Spleen (tissue), 7 donors: Measurements from ENCODE around the gene DEFB121.

Source experiments
- CTCF ChIP-seq, 11 experiments: fragments of 200-600 bp in 7 of 11; fragments of 450-650 bp in 4 of 11; sonication (generic) in 4 of 11; IDR thresholded peaks in 8 of 11; conservative IDR thresholded peaks in 3 of 11; 1 replicate in 7 of 11; 2 replicates in 4 of 11; pipeline versions ENCODE4 v1.4.0 to v1.8.0; 2016 to 2021; ENCODE audit warnings: antibody characterized with exemption in 11 of 11, inconsistent platforms in 4 of 11, mild to moderate bottlenecking in 1 of 11
- POLR2A ChIP-seq, 3 donors: fragments of 450-650 bp; IDR thresholded peaks; one replicate each; pipeline ENCODE4 v1.5.1; 2017; ENCODE audit warnings: antibody characterized with exemption in 3 of 3, mild to moderate bottlenecking in 1 of 3
- POLR2AphosphoS5 ChIP-seq, 3 donors: sonication (generic); formaldehyde crosslinking; IDR thresholded peaks; one replicate each; pipeline ENCODE4 v1.5.1; 2017; ENCODE audit warnings: antibody characterized with exemption in 3 of 3
- donor health status: DM: no; HTN: no; CAD: no; lungs with moderate emphysema.
- donor health status: DM: no; HTN: no; CAD: no.
- donor health status: DM: no; HTN: no; CAD: no.

DNA sequence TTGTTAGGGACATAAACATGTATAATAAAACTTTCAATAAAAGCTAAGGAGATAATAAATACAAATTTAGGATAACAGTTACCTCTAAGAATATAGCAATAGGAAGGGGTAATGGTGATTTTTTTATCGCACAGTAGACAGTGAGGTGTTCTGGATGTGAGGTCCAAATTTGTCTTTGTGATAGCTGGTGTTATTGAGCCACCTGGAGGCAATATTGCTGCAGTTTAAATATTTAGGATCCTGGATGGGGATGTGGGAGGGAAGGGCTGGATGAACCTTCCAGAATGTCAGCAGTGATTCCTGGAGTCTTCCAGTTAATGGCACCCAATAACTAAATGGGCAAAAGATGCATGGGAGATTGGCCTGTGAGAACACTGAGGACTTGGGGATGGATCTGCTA lies 48.3 kb upstream of the DEFB121 start:
- no peak for TF ChIP-seq CTCF (IDR thresholded peaks at IDR 0.05 in 8 of 11, conservative IDR thresholded peaks at IDR 0.05 in 3 of 11)
- TF ChIP-seq POLR2A (IDR thresholded peaks at IDR 0.05) = no peak
- TF ChIP-seq POLR2AphosphoS5 (IDR thresholded peaks at IDR 0.05) = no peak
